Left lung (tissue), 10 donors: ENCODE data around the gene PAM. TPM values are rescaled to one million over a fixed set of nuclear protein-coding genes. Genes with fewer than 3 reads are reported as not detected.

Source experiments
- ATAC-seq: fragments of 200-7000 bp; cut with Tn5 transposase; one replicate; pipeline ENCODE4 v1.9.1; 2020; ENCODE audit warnings: moderate library complexity
- DNase-seq, 4 donors: peaks; one replicate each; pipeline ENCODE4 v3.0.0-alpha.2; 2013 to 2020
- H3K27ac ChIP-seq, 2 donors: fragments of 200-600 bp; sonication (generic) in 1 of 2; one replicate each; pipeline versions ENCODE4 v1.5.0 to v1.8.0; 2020 to 2021
- H3K27me3 ChIP-seq, 2 donors: fragments of 200-600 bp; sonication (generic) in 1 of 2; one replicate each; pipeline versions ENCODE4 v1.5.0 to v1.8.0; 2020 to 2021
- H3K36me3 ChIP-seq, 2 donors: fragments of 200-600 bp; sonication (generic) in 1 of 2; one replicate each; pipeline versions ENCODE4 v1.5.0 to v1.8.0; 2020 to 2021
- H3K4me1 ChIP-seq, 2 donors: fragments of 200-600 bp; one replicate each; pipeline ENCODE4 v1.8.0; 2021
- H3K4me3 ChIP-seq, 2 donors: fragments of 200-600 bp; sonication (generic) in 1 of 2; one replicate each; pipeline versions ENCODE4 v1.5.0 to v1.8.0; 2020 to 2021; ENCODE audit warnings: mild to moderate bottlenecking in 1 of 2
- H3K9me3 ChIP-seq, 2 donors: fragments of 200-600 bp; sonication (generic) in 1 of 2; one replicate each; pipeline versions ENCODE4 v1.5.0 to v1.8.0; 2020 to 2021
- intact Hi-C, 2 donors: fragments of 100-400 bp; cut with DNase I; formaldehyde crosslinking; loops; one replicate each; pipeline versions ENCODE4 v1.11.2 to v1.14.2; 2022
- polyA plus RNA-seq, 6 donors: library from polyadenylated mRNA; unstranded; fragments of 120-200 nt; gene quantifications; one replicate each; pipeline ENCODE4 v1.2.1, GENCODE V29; 2013; ENCODE audit not compliant: insufficient read length in 6 of 6
- total RNA-seq, 2 donors: library from RNA; stranded (reverse); fragmentation: NEBNext Ultra II Directional; extraction: Animal tissue kit (Norgen Biotek cat#: 25700); gene quantifications; one replicate each; pipeline ENCODE4 v1.2.1, GENCODE V29; 2021
- TF ChIP-seq, protein P1 (sequence below), 2 donors: fragments of 200-600 bp; sonication (generic) in 1 of 2; IDR thresholded peaks; one replicate each; pipeline versions ENCODE4 v1.5.0 to v1.8.0; 2021; ENCODE audit warnings: antibody characterized with exemption in 2 of 2
- donor health status: DM: no; HTN: yes; CAD: no.
- donor health status: DM: no; HTN: no; CAD: no.

Gene PAM
- total and polyA plus RNA-seq, 8 donors, result 93.3 to 427 (median 145) TPM

DNA sequence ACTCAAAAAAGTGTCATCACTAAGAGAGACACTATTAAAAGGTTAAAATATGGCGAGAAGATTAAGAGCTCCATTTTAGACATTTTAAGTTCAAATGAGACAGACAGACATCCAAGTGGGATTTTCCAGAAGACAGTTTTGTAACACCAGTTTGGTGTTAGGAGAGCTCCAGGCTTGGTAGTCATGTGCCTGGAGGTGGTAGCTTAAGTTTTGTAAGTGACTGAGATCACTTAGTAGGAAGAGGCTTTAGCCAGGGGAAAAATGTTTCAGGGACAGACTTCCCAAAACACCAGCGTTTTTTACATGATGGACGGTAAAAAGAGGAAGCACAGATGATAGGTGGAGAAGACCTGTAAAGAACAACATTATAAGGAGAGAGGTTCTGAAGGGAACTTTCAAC is 214.5 kb downstream of the PAM start:
- H3K27me3 ChIP-seq, result no peaks in the 10 kb centered on the region
- no peaks in the 10 kb centered on the region for H3K9me3 ChIP-seq
- TF ChIP-seq, protein P1, sequence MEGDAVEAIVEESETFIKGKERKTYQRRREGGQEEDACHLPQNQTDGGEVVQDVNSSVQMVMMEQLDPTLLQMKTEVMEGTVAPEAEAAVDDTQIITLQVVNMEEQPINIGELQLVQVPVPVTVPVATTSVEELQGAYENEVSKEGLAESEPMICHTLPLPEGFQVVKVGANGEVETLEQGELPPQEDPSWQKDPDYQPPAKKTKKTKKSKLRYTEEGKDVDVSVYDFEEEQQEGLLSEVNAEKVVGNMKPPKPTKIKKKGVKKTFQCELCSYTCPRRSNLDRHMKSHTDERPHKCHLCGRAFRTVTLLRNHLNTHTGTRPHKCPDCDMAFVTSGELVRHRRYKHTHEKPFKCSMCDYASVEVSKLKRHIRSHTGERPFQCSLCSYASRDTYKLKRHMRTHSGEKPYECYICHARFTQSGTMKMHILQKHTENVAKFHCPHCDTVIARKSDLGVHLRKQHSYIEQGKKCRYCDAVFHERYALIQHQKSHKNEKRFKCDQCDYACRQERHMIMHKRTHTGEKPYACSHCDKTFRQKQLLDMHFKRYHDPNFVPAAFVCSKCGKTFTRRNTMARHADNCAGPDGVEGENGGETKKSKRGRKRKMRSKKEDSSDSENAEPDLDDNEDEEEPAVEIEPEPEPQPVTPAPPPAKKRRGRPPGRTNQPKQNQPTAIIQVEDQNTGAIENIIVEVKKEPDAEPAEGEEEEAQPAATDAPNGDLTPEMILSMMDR (IDR thresholded peaks at IDR 0.05), result no peak
- intact Hi-C loops, result loop anchor here in 1 of 2 donors (10.0 kb wide), 1 partner anchor 185 kb away; no protein-coding TSS in a partner anchor
- H3K36me3 ChIP-seq, result peaks cover 0 to 4% of the 10 kb centered on the region in 2 donors
- no peak overlapping the region for H3K27ac ChIP-seq
- no peaks in the 10 kb centered on the region for H3K4me1 ChIP-seq
- ATAC-seq (no peak), DNase-seq (no peak)
- H3K4me3 ChIP-seq, result no peak overlapping the region

DNA sequence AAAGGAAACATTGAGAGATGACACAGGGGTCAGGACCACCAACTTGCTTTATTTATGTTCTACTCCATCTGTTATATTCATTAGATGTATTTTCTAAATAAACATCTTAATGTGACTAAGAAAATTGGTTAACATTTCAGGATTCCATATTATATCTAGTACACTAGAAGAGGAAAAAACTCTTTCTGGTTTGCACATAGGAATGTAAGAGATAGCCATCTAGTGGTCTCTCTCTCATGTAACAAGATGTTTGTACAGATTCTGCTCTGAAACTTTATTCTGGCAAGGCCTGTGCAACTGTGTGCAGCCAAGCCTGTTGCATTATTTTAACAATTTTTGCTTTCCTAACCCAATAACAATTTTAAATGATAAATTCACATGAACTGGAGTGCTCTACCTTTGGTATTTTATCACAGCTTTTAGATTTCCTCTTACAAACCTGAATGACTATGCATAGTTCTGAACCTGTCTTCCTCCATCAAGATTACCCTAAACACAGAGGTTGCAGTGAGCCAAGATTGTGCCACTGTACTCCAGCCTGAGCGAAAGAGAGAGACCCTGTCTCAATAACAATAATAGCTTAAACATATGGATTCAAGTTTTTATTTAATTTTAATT is 216.7 kb downstream of the PAM start:
- TF ChIP-seq, protein P1 (IDR thresholded peaks at IDR 0.05), result peak in 1 of 2 donors; percentile 16
- Histone ChIP-seq H3K27ac (no peak overlapping the region), H3K9me3 (no peaks in the 10 kb centered on the region), H3K4me1 (peaks cover 0 to 4% of the 10 kb centered on the region in 2 donors), H3K4me3 (no peak overlapping the region), H3K36me3 (peaks cover 0 to 4% of the 10 kb centered on the region in 2 donors), H3K27me3 (no peaks in the 10 kb centered on the region)
- DNase-seq (peak in 1 of 4 donors; percentile 36), ATAC-seq (peak; percentile 67)
- intact Hi-C loops, result no loop called here

DNA sequence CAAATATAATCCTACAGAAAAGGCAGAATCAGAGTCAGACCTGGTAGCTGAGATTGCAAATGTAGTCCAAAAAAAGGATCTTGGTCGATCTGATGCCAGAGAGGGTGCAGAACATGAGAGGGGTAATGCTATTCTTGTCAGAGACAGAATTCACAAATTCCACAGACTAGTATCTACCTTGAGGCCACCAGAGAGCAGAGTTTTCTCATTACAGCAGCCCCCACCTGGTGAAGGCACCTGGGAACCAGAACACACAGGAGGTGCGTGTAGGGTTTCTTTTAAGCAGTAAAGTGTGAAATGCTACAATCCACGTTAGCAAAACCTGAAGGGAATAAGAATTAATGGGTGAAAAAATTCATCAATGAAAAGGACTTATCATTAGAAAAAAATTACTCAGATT is 219.1 kb downstream of the PAM start:
- Histone ChIP-seq H3K27ac (no peak overlapping the region), H3K9me3 (no peaks in the 10 kb centered on the region), H3K27me3 (no peaks in the 10 kb centered on the region), H3K36me3 (no peaks in the 10 kb centered on the region), H3K4me3 (no peak overlapping the region), H3K4me1 (peaks cover 0 to 4% of the 10 kb centered on the region in 2 donors)
- intact Hi-C loops, result no loop called here
- ATAC-seq, result no peak
- TF ChIP-seq, protein P1 (IDR thresholded peaks at IDR 0.05), result no peak
- DNase-seq, result no peak

DNA sequence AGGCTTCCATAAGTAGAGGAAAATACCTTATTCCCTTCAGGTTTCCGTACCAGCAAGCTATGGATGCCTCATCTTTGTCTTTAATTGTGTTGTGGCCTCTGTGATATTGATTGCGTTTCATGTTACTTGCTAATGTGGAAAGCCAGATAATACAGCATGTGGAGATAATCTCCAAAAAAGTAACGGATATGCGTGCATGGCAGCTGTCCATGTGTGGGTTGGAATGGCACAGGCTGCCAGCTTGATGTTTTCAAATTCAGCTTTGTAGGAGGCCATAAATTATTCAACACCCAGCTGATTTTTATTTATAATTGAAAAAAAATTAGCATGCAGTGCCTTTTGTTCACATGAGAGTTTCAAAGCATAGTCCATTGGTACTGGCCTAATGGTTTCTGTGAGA is 219.9 kb downstream of the PAM start:
- H3K27ac ChIP-seq, result no peak overlapping the region
- TF ChIP-seq, protein P1 (IDR thresholded peaks at IDR 0.05), result no peak
- no peaks in the 10 kb centered on the region for H3K27me3 ChIP-seq
- H3K4me3 ChIP-seq, result no peak overlapping the region
- intact Hi-C loops, result no loop called here
- peaks cover 0 to 4% of the 10 kb centered on the region in 2 donors for H3K4me1 ChIP-seq
- DNase-seq (no peak), ATAC-seq (no peak)
- H3K36me3 ChIP-seq, result no peaks in the 10 kb centered on the region
- H3K9me3 ChIP-seq, result no peaks in the 10 kb centered on the region

DNA sequence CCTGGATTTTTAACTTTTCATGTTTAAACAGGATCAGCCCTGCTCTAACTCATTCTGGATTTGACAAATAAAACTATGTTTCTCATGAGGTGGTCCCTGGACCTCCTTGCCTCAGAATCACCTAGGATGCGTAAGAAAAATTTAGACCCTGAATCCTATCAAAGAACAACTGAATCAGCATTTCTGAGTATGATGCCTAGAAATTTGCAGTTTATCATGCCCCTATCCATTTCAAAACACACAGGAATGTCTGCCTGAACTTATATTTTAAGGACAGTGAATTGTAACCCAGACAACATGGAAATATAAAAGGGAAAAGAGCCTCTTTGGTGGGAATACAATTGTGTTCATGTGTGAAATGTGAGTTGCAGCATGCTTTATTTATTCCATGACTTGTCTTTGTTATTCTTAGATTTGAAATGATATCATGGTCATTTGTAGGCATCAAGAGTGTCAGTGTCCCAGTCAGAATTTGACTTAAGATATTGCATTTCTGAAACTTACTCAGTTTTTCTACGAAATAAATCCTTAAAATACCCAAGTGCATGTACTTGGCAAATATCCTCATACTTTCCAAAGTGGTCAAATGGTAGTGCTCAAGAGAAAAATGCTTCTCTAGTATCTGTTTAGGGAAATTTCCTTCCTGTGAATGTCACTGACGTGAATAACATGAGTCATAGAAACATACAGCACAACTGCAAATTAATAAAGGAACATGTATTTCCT is 220.5 kb downstream of the PAM start:
- TF ChIP-seq, protein P1 (IDR thresholded peaks at IDR 0.05), result no peak
- DNase-seq (no peak), ATAC-seq (peak; percentile 76)
- Histone ChIP-seq H3K9me3 (no peaks in the 10 kb centered on the region), H3K36me3 (no peaks in the 10 kb centered on the region), H3K27ac (peak overlapping the region in 1 of 2 donors; percentile 44), H3K27me3 (no peaks in the 10 kb centered on the region), H3K4me3 (no peak overlapping the region), H3K4me1 (peaks cover 0 to 4% of the 10 kb centered on the region in 2 donors)
- intact Hi-C loops, result no loop called here
